ENCODE results near the gene TMEM134.

DNA sequence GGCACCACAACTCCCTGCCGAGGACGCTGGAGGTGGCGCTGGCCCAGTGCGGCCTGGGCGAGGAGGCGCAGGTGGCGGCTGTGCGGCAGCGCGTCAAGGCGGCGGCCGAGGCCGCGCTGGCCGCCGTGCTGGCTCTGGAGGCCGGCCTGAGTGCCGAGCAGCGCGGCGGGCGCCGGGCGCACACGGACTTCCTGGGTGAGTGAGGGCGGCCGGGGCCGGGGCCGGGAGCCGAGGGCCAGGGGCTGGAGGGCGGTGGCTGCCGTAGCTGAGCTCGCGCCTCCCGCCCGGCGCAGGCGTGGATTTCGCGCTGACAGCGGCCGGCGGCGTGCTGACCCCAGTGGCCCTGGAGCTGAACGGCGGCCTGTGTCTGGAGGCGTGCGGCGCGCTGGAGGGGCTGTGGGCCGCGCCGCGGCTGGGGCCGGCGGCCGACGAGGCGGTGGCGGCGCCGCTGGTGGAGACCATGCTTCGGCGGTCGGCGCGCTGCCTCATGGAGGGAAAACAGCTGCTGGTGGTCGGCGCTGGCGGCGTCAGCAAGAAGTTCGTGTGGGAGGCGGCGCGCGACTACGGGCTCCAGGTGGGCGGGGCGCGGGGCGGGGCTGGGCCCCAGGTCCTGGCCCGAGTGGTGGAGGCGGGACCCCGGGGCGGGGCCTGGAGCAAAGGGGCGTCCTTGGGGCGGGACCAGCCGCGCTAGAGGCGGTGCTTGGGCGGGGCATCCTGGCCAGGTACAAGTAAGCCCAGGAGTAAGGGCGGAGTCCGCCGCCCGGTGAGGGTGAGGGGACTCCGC lies 48.2 kb downstream of the TMEM134 start:
- TF ChIP-seq CTCF (IDR thresholded peaks at IDR 0.05; ENCODE audit: low read depth, low read length): no peak
- TF ChIP-seq POLR2A (IDR thresholded peaks at IDR 0.05; ENCODE audit: extremely low read depth, insufficient read length): peak; percentile 85
- peak; percentile 93 for TF ChIP-seq MYC (IDR thresholded peaks at IDR 0.05; ENCODE audit: low read depth, low read length)

Measured in NB4 (cell line).